IMR-90 (cell line): ENCODE measurements around the gene ATP1A4. TPM values are rescaled to one million over a fixed set of nuclear protein-coding genes. Genes with fewer than 3 reads are reported as not detected.

Experiments used
- ATAC-seq: fragments of 200-7000 bp; cut with Tn5 transposase; 2 replicates; pipeline ENCODE4 v1.9.1; 2020; ENCODE audit warnings: low read depth, mild to moderate bottlenecking, moderate library complexity
- BruUV-seq: library from RNA; stranded (reverse); fragments of 400-500 nt; replicated peaks from 2 replicates; lab custom pipeline; 2021; lab: Mats Ljungman, UMichigan
- CTCF ChIA-PET: fragments of 300-600 bp; formaldehyde crosslinking; extraction: SDS; loops from one replicate; lab custom pipeline; 2021; ENCODE audit warnings: antibody characterized with exemption; lab: Yijun Ruan, JAX
- POLR2A ChIA-PET: fragments of 300-600 bp; sonication (Branson Sonifier 250); formaldehyde crosslinking; loops from one replicate; lab custom pipeline; 2022; ENCODE audit warnings: antibody characterized with exemption; ENCODE audit not compliant: unreplicated experiment; lab: Charles Lee
- DNase-seq: peaks from one replicate; pipeline ENCODE4 v3.0.0; 2013
- H2AFZ ChIP-seq: replicated peaks from 2 replicates; pipeline ENCODE3; 2013; ENCODE audit warnings: low read length, mild to moderate bottlenecking; ENCODE audit not compliant: poor library complexity
- H2AK5ac ChIP-seq: 2 replicates; pipeline ENCODE4 v1.6.1; 2013; ENCODE audit warnings: low read depth, low read length, inconsistent platforms
- H2AK9ac ChIP-seq: replicated peaks from 2 replicates; pipeline ENCODE3; 2013; ENCODE audit warnings: mild to moderate bottlenecking, low read depth, low read length, moderate library complexity; ENCODE audit not compliant: poor library complexity
- H2BK120ac ChIP-seq: 2 replicates; pipeline ENCODE4 v1.6.1; 2013; ENCODE audit warnings: low read depth, low read length, inconsistent platforms
- H2BK15ac ChIP-seq: 3 replicates; pipeline ENCODE4 v1.6.1; 2013; ENCODE audit warnings: low read depth, low read length, inconsistent platforms
- H2BK20ac ChIP-seq: 2 replicates; pipeline ENCODE4 v1.6.1; 2013; ENCODE audit warnings: low read depth, mild to moderate bottlenecking, inconsistent platforms, low read length, moderate library complexity
- H2BK5ac ChIP-seq: 2 replicates; pipeline ENCODE4 v1.6.1; 2013; ENCODE audit warnings: mild to moderate bottlenecking, low read depth, low read length, inconsistent platforms; ENCODE audit not compliant: poor library complexity, severe bottlenecking
- H3K14ac ChIP-seq: replicated peaks from 2 replicates; pipeline ENCODE4 v1.6.1; 2013; ENCODE audit warnings: low read depth, low read length, inconsistent platforms
- H3K18ac ChIP-seq: 2 replicates; pipeline ENCODE4 v1.6.1; 2013; ENCODE audit warnings: low read depth, low read length, control low read depth
- H3K23ac ChIP-seq: 2 replicates; pipeline ENCODE4 v1.6.1; 2013; ENCODE audit warnings: low read depth, low read length, inconsistent platforms
- H3K27ac ChIP-seq: 2 replicates; pipeline ENCODE4 v1.5.1; 2013; ENCODE audit warnings: mild to moderate bottlenecking, control low read depth, low read length; ENCODE audit not compliant: insufficient read depth
- H3K27me3 ChIP-seq: 2 replicates; pipeline ENCODE4 v1.6.1; 2013; ENCODE audit warnings: low read length; ENCODE audit not compliant: control insufficient read depth, insufficient read depth
- H3K36me3 ChIP-seq: 2 replicates; pipeline ENCODE4 v1.6.1; 2013; ENCODE audit warnings: low read length, mixed read lengths; ENCODE audit not compliant: control insufficient read depth, insufficient read depth
- H3K4ac ChIP-seq: 2 replicates; pipeline ENCODE4 v1.6.1; 2013; ENCODE audit warnings: low read depth, low read length, inconsistent platforms
- H3K4me1 ChIP-seq: 2 replicates; pipeline ENCODE4 v1.6.1; 2013; ENCODE audit warnings: low read length, mixed read lengths; ENCODE audit not compliant: control insufficient read depth, insufficient read depth
- H3K4me2 ChIP-seq: 2 replicates; pipeline ENCODE4 v1.6.1; 2013; ENCODE audit warnings: low read depth, mild to moderate bottlenecking, control low read depth, low read length, moderate library complexity
- H3K4me3 ChIP-seq: 2 replicates; pipeline ENCODE4 v1.5.1; 2013; ENCODE audit warnings: low read depth, mild to moderate bottlenecking, control low read depth, low read length, moderate library complexity; ENCODE audit not compliant: insufficient read depth
- H3K56ac ChIP-seq: 2 replicates; pipeline ENCODE4 v1.6.1; 2013; ENCODE audit warnings: low read length, inconsistent platforms; ENCODE audit not compliant: insufficient read depth; ENCODE audit errors: extremely low read depth
- H3K79me1 ChIP-seq, 2 experiments: 2 replicates each; pipeline ENCODE4 v1.6.1; 2013; ENCODE audit warnings: low read length in 2 of 2, inconsistent platforms in 1 of 2, low read depth in 1 of 2
- H3K9ac ChIP-seq: 2 replicates; pipeline ENCODE4 v1.6.1; 2013; ENCODE audit warnings: low read depth, low read length, control low read depth
- H3K9me1 ChIP-seq: 2 replicates; pipeline ENCODE4 v1.6.1; 2013; ENCODE audit warnings: low read length, inconsistent platforms; ENCODE audit not compliant: insufficient read depth
- H3K9me3 ChIP-seq: 2 replicates; pipeline ENCODE4 v1.6.1; 2013; ENCODE audit warnings: low read length; ENCODE audit not compliant: control insufficient read depth, insufficient read depth
- H4K20me1 ChIP-seq: 2 replicates; pipeline ENCODE4 v1.6.1; 2013; ENCODE audit warnings: low read length, inconsistent platforms; ENCODE audit not compliant: insufficient read depth
- H4K5ac ChIP-seq: 2 replicates; pipeline ENCODE4 v1.6.1; 2013; ENCODE audit warnings: mild to moderate bottlenecking, low read depth, low read length, control low read depth
- H4K8ac ChIP-seq, 2 experiments: 2 replicates each; pipeline ENCODE4 v1.6.1; 2013; ENCODE audit warnings: low read depth in 2 of 2, low read length in 2 of 2, control low read depth in 1 of 2, inconsistent platforms in 1 of 2
- H4K91ac ChIP-seq: 2 replicates; pipeline ENCODE4 v1.6.1; 2013; ENCODE audit warnings: low read depth, low read length, inconsistent platforms; ENCODE audit not compliant: insufficient read depth
- CEBPB ChIP-seq: IDR thresholded peaks from 2 replicates; pipeline ENCODE4 v1.6.1; 2012; ENCODE audit warnings: low read depth, low read length, improper control_type of control experiment
- CHD1 ChIP-seq: IDR thresholded peaks from 2 replicates; pipeline ENCODE4 v1.6.1; 2012; ENCODE audit warnings: low read depth, low read length, improper control_type of control experiment
- CTCF ChIP-seq: conservative IDR thresholded peaks from 2 replicates; pipeline ENCODE4 v1.5.1; 2012; ENCODE audit warnings: mild to moderate bottlenecking, low read depth, low read length, improper control_type of control experiment
- FOS ChIP-seq: fragments of 150-350 bp; IDR thresholded peaks from 2 replicates; pipeline ENCODE4 v1.6.1; 2016; ENCODE audit warnings: low read depth, low read length
- MAFK ChIP-seq: IDR thresholded peaks from 2 replicates; pipeline ENCODE4 v1.6.1; 2012; ENCODE audit warnings: low read depth, low read length, improper control_type of control experiment
- POLR2A ChIP-seq: IDR thresholded peaks from 2 replicates; pipeline ENCODE4 v1.6.1; 2012; ENCODE audit warnings: mild to moderate bottlenecking, low read depth, low read length
- RAD21 ChIP-seq: IDR thresholded peaks from 2 replicates; pipeline ENCODE4 v1.6.1; 2012; ENCODE audit warnings: low read length, improper control_type of control experiment
- RCOR1 ChIP-seq: IDR thresholded peaks from 2 replicates; pipeline ENCODE4 v1.6.1; 2012; ENCODE audit warnings: mild to moderate bottlenecking, low read length, improper control_type of control experiment; ENCODE audit not compliant: insufficient replicate concordance
- WGBS, 2 experiments: methylation state at CpG; one replicate each; pipeline versions ENCODE4 v1.1.5 to v1.1.7; 2013; ENCODE audit warnings: missing lambda C conversion rate in 2 of 2; ENCODE audit not compliant: insufficient read length in 1 of 2; ENCODE audit errors: extremely low coverage in 2 of 2; 5-methylcytosine and 5-hydroxymethylcytosine counted together
- dilution Hi-C: fragments of 300-500 bp; cut with HindIII; formaldehyde crosslinking; loops from one replicate; pipeline ENCODE4 v1.14.3; 2018; ENCODE audit warnings: low sequenced_read_pairs; ENCODE audit not compliant: unreplicated experiment
- in situ Hi-C: fragments of 300-500 bp; cut with MboI; formaldehyde crosslinking; loops from 3 replicates; pipeline ENCODE4 v1.14.3; 2019; ENCODE audit warnings: low sequenced_read_pairs, inconsistent platforms, mixed read lengths
- intact Hi-C: fragments of 100-400 bp; cut with micrococcal nuclease; formaldehyde crosslinking; loops from 2 replicates; pipeline ENCODE4 v1.10.0; 2022
- polyA plus RNA-seq, 3 experiments: library from polyadenylated mRNA; depleted of rRNA; stranded (reverse); fragments of >200 nt; gene quantifications; 2 replicates each; pipeline ENCODE4 v1.2.3, GENCODE V29; 2012; ENCODE audit warnings: low replicate concordance in 1 of 3
- total RNA-seq: library from RNA; depleted of rRNA; stranded (reverse); fragments of >200 nt; gene quantifications from 2 replicates; pipeline ENCODE4 v1.2.3, GENCODE V29; 2012

Gene ATP1A4
- total and polyA plus RNA-seq, 2 of the 4 experiments (the other 2 are of a cell fraction) = not detected

GRCh38 chr1:160171980-160172379, 20.6 kb downstream of the ATP1A4 start:
- no peaks in the 10 kb centered on the region for H3K9me1 ChIP-seq
- no peaks in the 10 kb centered on the region; the same call in 1 of the 2 replicates for H3K9me3 ChIP-seq
- peaks cover 44% of the 10 kb centered on the region for H3K27me3 ChIP-seq
- H3K36me3 ChIP-seq = no peaks in the 10 kb centered on the region
- no peak overlapping the region for H2BK5ac ChIP-seq
- no peak overlapping the region for H3K27ac ChIP-seq
- no peaks in the 10 kb centered on the region for H4K20me1 ChIP-seq
- no peak overlapping the region for H4K8ac ChIP-seq
- H3K4me2 ChIP-seq = no peak overlapping the region
- no peak overlapping the region for H2BK15ac ChIP-seq
- TF ChIP-seq RAD21 (no peak), RCOR1 (no peak), CEBPB (no peak), MAFK (no peak), CHD1 (no peak), POLR2A (no peak), CTCF (no peak), FOS (no peak)
- no peak overlapping the region for H3K56ac ChIP-seq
- in situ Hi-C loops (no loop called here), intact Hi-C loops (no loop called here), dilution Hi-C loops (no loop called here)
- no peak overlapping the region for H3K18ac ChIP-seq
- no peak overlapping the region for H3K14ac ChIP-seq
- no peak overlapping the region for H4K91ac ChIP-seq
- no TSS peak for BruUV-seq
- H3K4me1 ChIP-seq = 0 out of 2 replicates have a peak, but pooled peaks cover 2% of the 10 kb centered on the region
- ATAC-seq (no peak), DNase-seq (no peak)
- H2AK5ac ChIP-seq = no peak overlapping the region
- H2AK9ac ChIP-seq = no peak overlapping the region
- H3K4ac ChIP-seq = no peak overlapping the region
- H2BK120ac ChIP-seq = no peak overlapping the region
- ChIA-PET POLR2A (no interaction called here), CTCF (no interaction called here)
- no peak overlapping the region for H3K9ac ChIP-seq
- H3K23ac ChIP-seq = no peak overlapping the region
- H2AFZ ChIP-seq = no peak overlapping the region
- no peaks in the 10 kb centered on the region for H3K79me1 ChIP-seq
- WGBS, 2 experiments = 38% methylated on average over 2 of the region's 9 CpGs; no CpG with 5 or more reads in 1 of the 2 experiments
- no peak overlapping the region for H2BK20ac ChIP-seq
- no peak overlapping the region for H3K4me3 ChIP-seq
- no peak overlapping the region for H4K5ac ChIP-seq
